PFSK-1 (cell line): Measurements from ENCODE around the gene RNF130.

ENCODE experiments used
- REST ChIP-seq, 2 experiments: IDR thresholded peaks; 2 replicates each; pipeline versions ENCODE4 v1.6.1 to v1.8.0; 2011 to 2012; ENCODE audit warnings: low read depth in 2 of 2, low read length in 2 of 2, control low read depth in 1 of 2, inconsistent platforms in 1 of 2, mild to moderate bottlenecking in 1 of 2, moderate library complexity in 1 of 2; ENCODE audit not compliant: insufficient read depth in 1 of 2
- SIN3A ChIP-seq: IDR thresholded peaks from 2 replicates; pipeline ENCODE4 v1.6.1; 2012; ENCODE audit warnings: mild to moderate bottlenecking, low read length, moderate library complexity, borderline replicate concordance; ENCODE audit not compliant: insufficient read depth

DNA sequence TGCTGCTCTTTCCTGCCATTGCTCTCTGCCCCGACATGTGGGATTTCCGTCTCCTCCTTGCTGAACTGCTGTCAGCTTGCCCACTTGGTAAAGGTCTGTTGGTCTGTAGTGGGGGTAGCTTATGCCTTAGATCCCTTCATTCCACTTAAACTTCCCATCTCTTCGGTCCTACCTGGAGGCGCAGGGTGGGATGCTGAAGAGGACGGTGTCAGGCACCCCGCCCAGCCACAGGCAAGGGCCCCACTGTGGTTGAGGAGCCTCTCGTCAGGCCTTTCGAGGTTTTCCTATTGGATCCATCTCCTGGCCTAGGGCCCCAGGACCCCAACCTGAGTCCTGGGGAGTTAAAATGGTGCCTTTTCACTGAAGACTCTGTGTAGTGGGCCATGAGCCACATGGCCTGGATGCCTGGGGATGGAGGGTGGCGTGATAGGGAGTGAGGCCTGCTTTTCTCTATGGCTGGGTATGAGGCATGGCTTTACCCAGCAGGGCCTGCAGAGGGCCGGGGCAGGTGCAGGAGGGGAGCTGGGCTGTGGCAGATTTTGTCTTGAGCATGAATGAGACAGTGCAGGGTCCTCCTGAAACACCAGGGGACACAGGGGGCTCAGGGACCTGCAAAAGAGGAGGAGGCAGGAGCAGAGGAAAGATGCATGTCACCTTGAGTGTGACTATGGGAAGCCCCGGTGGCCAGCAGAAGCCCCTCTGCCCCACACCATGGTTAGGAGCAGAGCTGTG is 25.8 kb upstream of the RNF130 start:
- TF ChIP-seq REST (IDR thresholded peaks at IDR 0.05; ENCODE audit: insufficient read depth in 1 of 2, low read depth in 2 of 2, low read length in 2 of 2) (no peak), SIN3A (no peak)
